ENCODE data around the gene GAREM1.

The GAREM1 gene

GRCh38 chr18:32427084-32427900 is 43.4 kb downstream of the GAREM1 start:
- Histone ChIP-seq H3K27me3 (ENCODE audit: control insufficient read depth in 2 of 2, insufficient read depth in 2 of 2, low read length in 2 of 2) (no peaks in the 10 kb centered on the region), H3K4me1 (ENCODE audit: control insufficient read depth in 2 of 2, insufficient read depth in 2 of 2, low read length in 2 of 2) (no peaks in the 10 kb centered on the region), H3K4me3 (ENCODE audit: low read length in 2 of 2) (no peak overlapping the region), H3K36me3 (ENCODE audit: control insufficient read depth in 2 of 2, insufficient read depth in 2 of 2, low read length in 2 of 2) (no peaks in the 10 kb centered on the region), H3K9me3 (ENCODE audit: control insufficient read depth in 2 of 2, low read length in 2 of 2) (no peaks in the 10 kb centered on the region), H3K9ac (ENCODE audit: low read depth in 1 of 2, low read length in 2 of 2) (no peak overlapping the region), H3K27ac (ENCODE audit: low read depth in 2 of 2, low read length in 2 of 2) (no peak overlapping the region)

GRCh38 chr18:32425466-32425865 is 45.2 kb downstream of the GAREM1 start:
- H3K27me3 ChIP-seq (ENCODE audit: control insufficient read depth in 2 of 2, insufficient read depth in 2 of 2, low read length in 2 of 2), result no peaks in the 10 kb centered on the region
- H3K27ac ChIP-seq (ENCODE audit: low read depth in 2 of 2, low read length in 2 of 2), result no peak overlapping the region
- no peak overlapping the region for H3K9ac ChIP-seq (ENCODE audit: low read depth in 1 of 2, low read length in 2 of 2)
- H3K4me3 ChIP-seq (ENCODE audit: low read length in 2 of 2), result no peak overlapping the region
- H3K9me3 ChIP-seq (ENCODE audit: control insufficient read depth in 2 of 2, low read length in 2 of 2), result no peaks in the 10 kb centered on the region
- H3K4me1 ChIP-seq (ENCODE audit: control insufficient read depth in 2 of 2, insufficient read depth in 2 of 2, low read length in 2 of 2), result no peaks in the 10 kb centered on the region
- H3K36me3 ChIP-seq (ENCODE audit: control insufficient read depth in 2 of 2, insufficient read depth in 2 of 2, low read length in 2 of 2), result no peaks in the 10 kb centered on the region

GRCh38 chr18:32424696-32425095 is 46.0 kb downstream of the GAREM1 start:
- Histone ChIP-seq H3K27ac (ENCODE audit: low read depth in 2 of 2, low read length in 2 of 2) (no peak overlapping the region), H3K36me3 (ENCODE audit: control insufficient read depth in 2 of 2, insufficient read depth in 2 of 2, low read length in 2 of 2) (no peaks in the 10 kb centered on the region), H3K9me3 (ENCODE audit: control insufficient read depth in 2 of 2, low read length in 2 of 2) (no peaks in the 10 kb centered on the region), H3K27me3 (ENCODE audit: control insufficient read depth in 2 of 2, insufficient read depth in 2 of 2, low read length in 2 of 2) (no peaks in the 10 kb centered on the region), H3K4me1 (ENCODE audit: control insufficient read depth in 2 of 2, insufficient read depth in 2 of 2, low read length in 2 of 2) (peaks cover 0 to under 1% of the 10 kb centered on the region in 2 donors), H3K9ac (ENCODE audit: low read depth in 1 of 2, low read length in 2 of 2) (no peak overlapping the region), H3K4me3 (ENCODE audit: low read length in 2 of 2) (no peak overlapping the region)

- Histone ChIP-seq H3K9ac (ENCODE audit: low read depth in 1 of 2, low read length in 2 of 2) (no peak overlapping the region), H3K27me3 (ENCODE audit: control insufficient read depth in 2 of 2, insufficient read depth in 2 of 2, low read length in 2 of 2) (no peaks in the 10 kb centered on the region), H3K9me3 (ENCODE audit: control insufficient read depth in 2 of 2, low read length in 2 of 2) (no peaks in the 10 kb centered on the region), H3K4me3 (ENCODE audit: low read length in 2 of 2) (no peak overlapping the region), H3K36me3 (ENCODE audit: control insufficient read depth in 2 of 2, insufficient read depth in 2 of 2, low read length in 2 of 2) (no peaks in the 10 kb centered on the region), H3K4me1 (ENCODE audit: control insufficient read depth in 2 of 2, insufficient read depth in 2 of 2, low read length in 2 of 2) (peaks cover 0 to 3% of the 10 kb centered on the region in 2 donors), H3K27ac (ENCODE audit: low read depth in 2 of 2, low read length in 2 of 2) (no peak overlapping the region)
Measured at GRCh38 chr18:32422978-32423740, 47.5 kb downstream of the GAREM1 start.

GRCh38 chr18:32422201-32422600 is 48.5 kb downstream of the GAREM1 start:
- peaks cover 0 to 3% of the 10 kb centered on the region in 2 donors for H3K4me1 ChIP-seq (ENCODE audit: control insufficient read depth in 2 of 2, insufficient read depth in 2 of 2, low read length in 2 of 2)
- H3K9me3 ChIP-seq (ENCODE audit: control insufficient read depth in 2 of 2, low read length in 2 of 2), result no peaks in the 10 kb centered on the region
- no peak overlapping the region for H3K27ac ChIP-seq (ENCODE audit: low read depth in 2 of 2, low read length in 2 of 2)
- no peak overlapping the region for H3K9ac ChIP-seq (ENCODE audit: low read depth in 1 of 2, low read length in 2 of 2)
- no peaks in the 10 kb centered on the region for H3K36me3 ChIP-seq (ENCODE audit: control insufficient read depth in 2 of 2, insufficient read depth in 2 of 2, low read length in 2 of 2)
- H3K27me3 ChIP-seq (ENCODE audit: control insufficient read depth in 2 of 2, insufficient read depth in 2 of 2, low read length in 2 of 2), result no peaks in the 10 kb centered on the region
- H3K4me3 ChIP-seq (ENCODE audit: low read length in 2 of 2), result no peak overlapping the region

GRCh38 chr18:32420084-32420750 is 50.5 kb downstream of the GAREM1 start:
- no peaks in the 10 kb centered on the region for H3K36me3 ChIP-seq (ENCODE audit: control insufficient read depth in 2 of 2, insufficient read depth in 2 of 2, low read length in 2 of 2)
- no peak overlapping the region for H3K4me3 ChIP-seq (ENCODE audit: low read length in 2 of 2)
- H3K9me3 ChIP-seq (ENCODE audit: control insufficient read depth in 2 of 2, low read length in 2 of 2), result no peaks in the 10 kb centered on the region
- H3K4me1 ChIP-seq (ENCODE audit: control insufficient read depth in 2 of 2, insufficient read depth in 2 of 2, low read length in 2 of 2), result peaks cover 0 to 3% of the 10 kb centered on the region in 2 donors
- no peak overlapping the region for H3K9ac ChIP-seq (ENCODE audit: low read depth in 1 of 2, low read length in 2 of 2)
- H3K27ac ChIP-seq (ENCODE audit: low read depth in 2 of 2, low read length in 2 of 2), result no peak overlapping the region
- H3K27me3 ChIP-seq (ENCODE audit: control insufficient read depth in 2 of 2, insufficient read depth in 2 of 2, low read length in 2 of 2), result no peaks in the 10 kb centered on the region

GRCh38 chr18:32418148-32418547 is 52.5 kb downstream of the GAREM1 start:
- no peak overlapping the region for H3K4me3 ChIP-seq (ENCODE audit: low read length in 2 of 2)
- no peaks in the 10 kb centered on the region for H3K27me3 ChIP-seq (ENCODE audit: control insufficient read depth in 2 of 2, insufficient read depth in 2 of 2, low read length in 2 of 2)
- no peaks in the 10 kb centered on the region for H3K9me3 ChIP-seq (ENCODE audit: control insufficient read depth in 2 of 2, low read length in 2 of 2)
- H3K4me1 ChIP-seq (ENCODE audit: control insufficient read depth in 2 of 2, insufficient read depth in 2 of 2, low read length in 2 of 2), result peaks cover 0 to 3% of the 10 kb centered on the region in 2 donors
- no peaks in the 10 kb centered on the region for H3K36me3 ChIP-seq (ENCODE audit: control insufficient read depth in 2 of 2, insufficient read depth in 2 of 2, low read length in 2 of 2)
- no peak overlapping the region for H3K9ac ChIP-seq (ENCODE audit: low read depth in 1 of 2, low read length in 2 of 2)
- no peak overlapping the region for H3K27ac ChIP-seq (ENCODE audit: low read depth in 2 of 2, low read length in 2 of 2)

GRCh38 chr18:32405588-32405987 is 65.1 kb downstream of the GAREM1 start:
- Histone ChIP-seq H3K4me3 (ENCODE audit: low read length in 2 of 2) (no peak overlapping the region), H3K27me3 (ENCODE audit: control insufficient read depth in 2 of 2, insufficient read depth in 2 of 2, low read length in 2 of 2) (no peaks in the 10 kb centered on the region), H3K4me1 (ENCODE audit: control insufficient read depth in 2 of 2, insufficient read depth in 2 of 2, low read length in 2 of 2) (no peaks in the 10 kb centered on the region), H3K27ac (ENCODE audit: low read depth in 2 of 2, low read length in 2 of 2) (no peak overlapping the region), H3K9ac (ENCODE audit: low read depth in 1 of 2, low read length in 2 of 2) (no peak overlapping the region), H3K36me3 (ENCODE audit: control insufficient read depth in 2 of 2, insufficient read depth in 2 of 2, low read length in 2 of 2) (no peaks in the 10 kb centered on the region), H3K9me3 (ENCODE audit: control insufficient read depth in 2 of 2, low read length in 2 of 2) (no peaks in the 10 kb centered on the region)

GRCh38 chr18:32401621-32402020 is 69.1 kb downstream of the GAREM1 start:
- Histone ChIP-seq H3K36me3 (ENCODE audit: control insufficient read depth in 2 of 2, insufficient read depth in 2 of 2, low read length in 2 of 2) (no peaks in the 10 kb centered on the region), H3K27ac (ENCODE audit: low read depth in 2 of 2, low read length in 2 of 2) (no peak overlapping the region), H3K27me3 (ENCODE audit: control insufficient read depth in 2 of 2, insufficient read depth in 2 of 2, low read length in 2 of 2) (no peaks in the 10 kb centered on the region), H3K9me3 (ENCODE audit: control insufficient read depth in 2 of 2, low read length in 2 of 2) (no peaks in the 10 kb centered on the region), H3K4me1 (ENCODE audit: control insufficient read depth in 2 of 2, insufficient read depth in 2 of 2, low read length in 2 of 2) (no peaks in the 10 kb centered on the region), H3K9ac (ENCODE audit: low read depth in 1 of 2, low read length in 2 of 2) (no peak overlapping the region), H3K4me3 (ENCODE audit: low read length in 2 of 2) (no peak overlapping the region)

GRCh38 chr18:32393407-32393806 is 77.3 kb downstream of the GAREM1 start:
- Histone ChIP-seq H3K9ac (ENCODE audit: low read depth in 1 of 2, low read length in 2 of 2) (no peak overlapping the region), H3K9me3 (ENCODE audit: control insufficient read depth in 2 of 2, low read length in 2 of 2) (no peaks in the 10 kb centered on the region), H3K36me3 (ENCODE audit: control insufficient read depth in 2 of 2, insufficient read depth in 2 of 2, low read length in 2 of 2) (no peaks in the 10 kb centered on the region), H3K4me3 (ENCODE audit: low read length in 2 of 2) (no peak overlapping the region), H3K27ac (ENCODE audit: low read depth in 2 of 2, low read length in 2 of 2) (no peak overlapping the region), H3K4me1 (ENCODE audit: control insufficient read depth in 2 of 2, insufficient read depth in 2 of 2, low read length in 2 of 2) (no peaks in the 10 kb centered on the region), H3K27me3 (ENCODE audit: control insufficient read depth in 2 of 2, insufficient read depth in 2 of 2, low read length in 2 of 2) (no peaks in the 10 kb centered on the region)

Measured in mucosa of rectum (tissue), 2 donors.